ENCODE data around the gene LTV1.

DNA sequence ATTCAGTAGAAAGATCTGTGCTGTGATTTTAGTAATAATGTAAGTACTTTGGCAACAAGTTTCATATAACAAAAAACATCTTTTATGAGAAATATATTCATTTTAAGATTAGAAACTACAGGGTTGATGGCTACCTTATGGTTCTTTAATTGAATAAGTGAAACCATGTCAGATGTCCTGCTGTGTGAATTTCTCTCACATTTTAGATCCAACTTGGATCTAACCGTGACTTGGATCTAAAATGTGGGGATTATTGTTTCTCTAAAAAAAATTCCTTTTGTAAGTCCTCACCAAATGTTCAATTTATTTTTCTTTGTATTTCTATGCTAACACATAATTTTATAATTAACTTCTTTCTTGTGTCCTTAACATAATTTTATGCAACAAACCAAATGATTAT, 51.5 kb downstream of the LTV1 start:
- no peak for TF ChIP-seq POLR2A (IDR thresholded peaks at IDR 0.05)
- TF ChIP-seq, protein P1, sequence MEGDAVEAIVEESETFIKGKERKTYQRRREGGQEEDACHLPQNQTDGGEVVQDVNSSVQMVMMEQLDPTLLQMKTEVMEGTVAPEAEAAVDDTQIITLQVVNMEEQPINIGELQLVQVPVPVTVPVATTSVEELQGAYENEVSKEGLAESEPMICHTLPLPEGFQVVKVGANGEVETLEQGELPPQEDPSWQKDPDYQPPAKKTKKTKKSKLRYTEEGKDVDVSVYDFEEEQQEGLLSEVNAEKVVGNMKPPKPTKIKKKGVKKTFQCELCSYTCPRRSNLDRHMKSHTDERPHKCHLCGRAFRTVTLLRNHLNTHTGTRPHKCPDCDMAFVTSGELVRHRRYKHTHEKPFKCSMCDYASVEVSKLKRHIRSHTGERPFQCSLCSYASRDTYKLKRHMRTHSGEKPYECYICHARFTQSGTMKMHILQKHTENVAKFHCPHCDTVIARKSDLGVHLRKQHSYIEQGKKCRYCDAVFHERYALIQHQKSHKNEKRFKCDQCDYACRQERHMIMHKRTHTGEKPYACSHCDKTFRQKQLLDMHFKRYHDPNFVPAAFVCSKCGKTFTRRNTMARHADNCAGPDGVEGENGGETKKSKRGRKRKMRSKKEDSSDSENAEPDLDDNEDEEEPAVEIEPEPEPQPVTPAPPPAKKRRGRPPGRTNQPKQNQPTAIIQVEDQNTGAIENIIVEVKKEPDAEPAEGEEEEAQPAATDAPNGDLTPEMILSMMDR (IDR thresholded peaks at IDR 0.05), result no peak

Data from upper lobe of left lung (tissue), 4 donors.